Limb (tissue), 2 donors: ENCODE results near the gene TRMT10C.
"Not testable (repeated sequence)": the region's sequence is repeated elsewhere in the genome, so short reads cannot be mapped to it uniquely, and the experiment has no call there.

Experiments used
- DNase-seq, 2 donors: peaks; one replicate each; pipeline ENCODE4 v3.0.0-alpha.2; 2016; ENCODE audit errors: extremely low spot score in 2 of 2

Gene TRMT10C

DNA sequence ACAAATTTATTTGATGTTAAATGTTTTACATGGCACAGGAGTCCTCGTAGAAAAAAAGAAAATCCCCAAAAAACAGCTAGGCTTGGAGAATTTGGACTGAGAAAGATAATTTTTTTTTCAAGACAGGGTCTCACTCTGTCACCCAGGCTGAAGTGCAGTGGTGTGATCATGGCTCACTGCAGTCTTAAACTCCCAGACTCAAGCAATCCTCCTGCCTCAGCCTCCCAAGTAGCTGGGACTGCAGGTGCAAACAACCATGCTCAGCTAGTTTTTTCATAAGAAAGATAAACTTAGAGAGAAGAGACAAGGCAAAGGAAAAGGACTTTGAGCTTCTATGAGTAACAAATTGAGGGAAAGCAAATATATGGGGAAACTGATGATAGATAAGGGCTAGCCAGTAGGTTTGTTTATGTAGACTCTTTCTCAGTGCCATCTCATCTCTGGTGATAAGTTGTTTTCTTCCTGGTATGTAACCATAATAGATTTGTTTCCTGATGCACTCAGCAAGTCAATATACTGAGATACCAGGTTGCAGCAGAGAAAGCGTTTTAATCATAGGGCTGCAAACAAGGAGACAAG is 13.1 kb upstream of the TRMT10C start:
- no peak for DNase-seq

DNA sequence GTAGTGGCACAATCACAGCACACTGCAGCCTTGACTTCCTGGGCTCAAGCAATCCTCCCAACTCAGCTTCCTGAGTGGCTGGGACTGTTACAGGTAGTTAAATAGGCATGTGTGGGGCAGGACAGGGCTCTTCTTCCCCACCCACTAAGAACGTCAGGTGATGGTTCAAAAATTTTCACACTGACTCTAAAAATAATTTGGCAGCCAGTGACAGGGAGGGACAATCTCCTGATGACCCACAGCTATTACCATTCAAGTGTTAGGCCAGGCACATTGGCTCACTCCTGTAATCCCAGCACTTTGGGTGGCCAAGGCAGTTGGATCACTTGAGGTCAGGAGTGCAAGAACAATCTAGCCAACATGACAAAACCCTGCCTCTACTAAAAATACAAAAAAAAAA is 12.2 kb upstream of the TRMT10C start:
- no peak for DNase-seq

GRCh38 chr3:101551359-101552081 is 10.1 kb upstream of the TRMT10C start:
- not testable (repeated sequence) for DNase-seq

DNA sequence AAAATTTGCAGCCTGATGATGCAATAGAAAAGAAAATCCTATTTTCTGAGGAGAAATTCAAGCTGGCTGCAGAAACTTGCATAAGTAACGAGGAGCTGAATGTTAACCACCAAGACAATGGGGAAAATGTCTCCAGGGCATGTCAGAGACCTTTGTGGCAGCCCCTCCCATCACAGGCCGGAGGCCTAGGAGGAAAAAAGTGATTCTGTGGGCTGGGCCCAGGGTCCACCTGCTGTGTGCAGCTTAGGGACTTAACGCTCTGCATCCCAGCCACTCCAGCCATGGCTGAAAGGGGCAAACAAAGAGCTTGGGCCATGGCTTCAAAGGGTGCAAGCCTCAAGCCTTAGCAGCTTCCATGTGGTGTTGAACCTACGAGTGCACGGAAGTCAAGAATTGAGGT is 8.3 kb upstream of the TRMT10C start:
- not testable (repeated sequence) for DNase-seq

- DNase-seq: no peak
These were observed 5.6 kb upstream of the TRMT10C start for GRCh38 chr3:101556064-101556463.

DNA sequence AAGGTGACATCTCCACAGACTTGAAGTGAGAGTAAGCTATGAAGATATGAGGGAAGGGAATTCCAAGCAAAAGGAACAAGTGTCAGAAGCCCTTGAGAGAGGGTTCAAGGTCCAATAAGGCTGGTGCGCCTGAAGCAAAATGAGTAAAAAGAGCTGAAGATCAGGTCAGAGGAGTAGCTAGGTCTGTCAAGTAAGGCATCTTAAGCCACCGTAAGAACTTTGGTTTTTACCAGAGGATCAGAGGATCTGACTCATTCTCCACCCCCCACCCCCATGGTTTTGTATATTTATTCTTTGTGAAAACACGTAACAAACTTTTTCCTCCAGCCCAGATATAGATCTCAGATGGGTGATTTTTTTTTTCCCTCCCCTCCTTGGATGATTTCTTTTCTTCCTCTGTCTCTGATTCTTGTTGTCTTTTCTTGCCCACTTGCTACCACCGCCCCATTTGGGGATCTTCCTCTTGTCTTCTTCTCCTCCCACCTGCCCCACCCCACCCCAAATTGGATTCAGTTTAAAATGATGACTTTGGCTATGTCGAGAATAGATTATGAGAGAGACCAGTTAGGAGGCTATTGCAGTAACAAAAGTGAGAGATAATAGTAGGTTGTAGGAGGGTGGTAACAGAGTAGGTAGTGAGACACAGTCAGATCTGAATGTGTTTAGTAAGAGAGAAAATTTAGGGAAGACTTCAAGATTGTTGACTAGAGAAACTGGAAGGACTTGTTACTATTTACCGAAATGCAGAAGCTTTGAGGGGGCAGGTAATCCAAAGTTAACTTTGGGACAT is 6.1 kb downstream of the TRMT10C start:
- DNase-seq: no peak

GRCh38 chr3:101571028-101571895 is 9.6 kb downstream of the TRMT10C start:
- DNase-seq: no peak

GRCh38 chr3:101573449-101574387 is 12.1 kb downstream of the TRMT10C start, which contains the start of gene PCNP:
Gene PCNP, plus strand, starts transcription at chr3:101574180. Its CDS starts 36 bp downstream, at chr3:101574216.
- peak; percentile 99 to 100 for DNase-seq

GRCh38 chr3:101574388-101575112 is 12.9 kb downstream of the TRMT10C start:
- DNase-seq: peak in 1 of 2 donors; percentile 17

GRCh38 chr3:101577286-101577685 is 15.6 kb downstream of the TRMT10C start:
- no peak for DNase-seq

GRCh38 chr3:101588616-101589015 is 26.9 kb downstream of the TRMT10C start:
- no peak for DNase-seq

- DNase-seq: no peak
These were observed 29.4 kb downstream of the TRMT10C start for GRCh38 chr3:101591071-101591470.

- DNase-seq: no peak
These were observed 41.1 kb downstream of the TRMT10C start for GRCh38 chr3:101602731-101603130.

- DNase-seq: no peak
These were observed 41.5 kb downstream of the TRMT10C start for GRCh38 chr3:101603184-101603583.

DNA sequence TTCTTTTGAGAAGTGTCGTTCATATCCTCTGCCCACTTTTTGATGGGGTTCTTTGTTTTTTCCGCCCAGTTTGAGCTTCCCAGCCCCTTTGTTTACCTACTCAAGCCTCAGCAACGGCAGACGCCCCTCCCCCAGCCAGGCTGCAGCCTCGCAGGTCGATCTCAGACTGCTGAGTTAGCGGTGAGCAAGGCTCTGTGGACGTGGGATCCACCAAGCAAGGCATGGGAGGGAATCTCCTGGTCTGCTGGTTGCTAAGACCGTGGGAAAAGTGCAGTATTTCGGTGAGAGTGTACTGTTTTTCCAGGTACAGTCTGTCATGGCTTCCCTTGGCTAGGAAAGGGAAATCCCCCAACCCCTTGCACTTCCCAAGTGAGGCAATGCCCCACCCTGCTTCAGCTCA is 43.7 kb downstream of the TRMT10C start:
- DNase-seq: not testable (repeated sequence)

- no peak for DNase-seq
These were observed 49.4 kb downstream of the TRMT10C start for GRCh38 chr3:101611023-101611422.

GRCh38 chr3:101613014-101613413 is 51.3 kb downstream of the TRMT10C start:
- DNase-seq: not testable (repeated sequence)

DNA sequence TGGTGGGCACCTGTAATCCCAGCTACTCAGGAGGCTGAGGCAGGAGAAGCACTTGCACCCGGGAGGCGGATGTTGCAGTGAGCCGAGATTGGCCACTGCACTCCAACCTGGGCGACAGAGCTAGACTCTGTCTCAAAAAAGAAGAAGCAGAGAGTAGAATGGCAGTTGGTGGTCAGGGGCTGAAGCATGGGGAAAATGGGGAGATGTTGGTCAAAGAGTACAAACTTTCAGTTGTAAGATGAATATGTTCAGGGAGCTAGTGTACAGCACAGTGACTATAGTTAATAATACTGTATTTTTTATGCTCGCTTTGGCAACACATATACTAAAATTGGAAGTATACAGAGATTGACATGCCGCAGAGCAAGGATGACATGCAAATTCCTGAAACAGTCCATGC is 53.9 kb downstream of the TRMT10C start:
- DNase-seq: no peak
